ENCODE measurements around the gene LAMA2.

LAMA2 gene

GRCh38 chr6:128882991-128883611, at the start of gene LAMA2:
TSS of gene LAMA2 (plus strand) at chr6:128883138. CDS start at chr6:128883246, 108 bp downstream.
- Mint-ChIP-seq H3K4me3 (peak within 1 kb of the TSS; percentile 55 to 75), H3K27ac (peak within 1 kb of the TSS in 1 of 2 donors; percentile 63), H3K9me3 (no peaks in the 10 kb centered on the region), H3K4me1 (peaks cover 10% of the 10 kb centered on the region), H3K27me3 (peaks cover 26% of the 10 kb centered on the region)
- ATAC-seq, result peak; percentile 70
- peak; percentile 14 to 20 for DNase-seq

GRCh38 chr6:128836761-128837160, 46.2 kb upstream of the LAMA2 start:
- ATAC-seq (no peak), DNase-seq (no peak)
- Mint-ChIP-seq H3K27ac (no peak overlapping the region), H3K4me1 (no peaks in the 10 kb centered on the region), H3K9me3 (no peaks in the 10 kb centered on the region), H3K27me3 (no peaks in the 10 kb centered on the region), H3K4me3 (no peak overlapping the region)

- no peaks in the 10 kb centered on the region for H3K4me1 Mint-ChIP-seq
- H3K4me3 Mint-ChIP-seq, result no peak overlapping the region
- DNase-seq (no peak), ATAC-seq (no peak)
- no peaks in the 10 kb centered on the region for H3K27me3 Mint-ChIP-seq
- no peaks in the 10 kb centered on the region for H3K9me3 Mint-ChIP-seq
- no peak overlapping the region for H3K27ac Mint-ChIP-seq
Measured at GRCh38 chr6:128841518-128841917, 41.4 kb upstream of the LAMA2 start.

- H3K4me1 Mint-ChIP-seq, result no peaks in the 10 kb centered on the region
- DNase-seq (no peak), ATAC-seq (no peak)
- no peak overlapping the region for H3K4me3 Mint-ChIP-seq
- H3K27me3 Mint-ChIP-seq, result peaks cover 8% of the 10 kb centered on the region
- H3K9me3 Mint-ChIP-seq, result no peaks in the 10 kb centered on the region
- H3K27ac Mint-ChIP-seq, result no peak overlapping the region
Measured at GRCh38 chr6:128844598-128844997, 38.3 kb upstream of the LAMA2 start.

GRCh38 chr6:128847431-128848210, 35.3 kb upstream of the LAMA2 start:
- no peak for ATAC-seq

GRCh38 chr6:128848212-128848935, 34.6 kb upstream of the LAMA2 start:
- Mint-ChIP-seq H3K27ac (no peak overlapping the region), H3K27me3 (peaks cover 8% of the 10 kb centered on the region), H3K9me3 (no peaks in the 10 kb centered on the region), H3K4me1 (no peaks in the 10 kb centered on the region), H3K4me3 (no peak overlapping the region)
- no peak for ATAC-seq
- DNase-seq, result no peak

More at GRCh38 chr6:128847431-128848210, 35.3 kb upstream of the LAMA2 start:
- no peak for DNase-seq
- H3K4me3 Mint-ChIP-seq, result no peak overlapping the region
- no peaks in the 10 kb centered on the region for H3K9me3 Mint-ChIP-seq
- H3K27ac Mint-ChIP-seq, result no peak overlapping the region
- H3K27me3 Mint-ChIP-seq, result peaks cover 8% of the 10 kb centered on the region
- H3K4me1 Mint-ChIP-seq, result no peaks in the 10 kb centered on the region

- Mint-ChIP-seq H3K4me3 (no peak overlapping the region), H3K9me3 (peaks cover 1 to 2% of the 10 kb centered on the region in 2 donors), H3K27me3 (no peaks in the 10 kb centered on the region), H3K4me1 (no peaks in the 10 kb centered on the region), H3K27ac (no peak overlapping the region)
- DNase-seq (no peak), ATAC-seq (no peak)
Measured at GRCh38 chr6:128855581-128856085, 27.3 kb upstream of the LAMA2 start.

- H3K4me3 Mint-ChIP-seq, result no peak overlapping the region
- H3K9me3 Mint-ChIP-seq, result peaks cover 9 to 18% of the 10 kb centered on the region in 2 donors
- DNase-seq (no peak), ATAC-seq (no peak)
- H3K4me1 Mint-ChIP-seq, result no peaks in the 10 kb centered on the region
- no peaks in the 10 kb centered on the region for H3K27me3 Mint-ChIP-seq
- H3K27ac Mint-ChIP-seq, result no peak overlapping the region
Measured at GRCh38 chr6:128857806-128858205, 25.1 kb upstream of the LAMA2 start.

GRCh38 chr6:128860782-128861181, 22.2 kb upstream of the LAMA2 start:
- no peaks in the 10 kb centered on the region for H3K4me1 Mint-ChIP-seq
- no peak overlapping the region for H3K4me3 Mint-ChIP-seq
- DNase-seq, result no peak
- peaks cover 9 to 18% of the 10 kb centered on the region in 2 donors for H3K9me3 Mint-ChIP-seq
- peaks cover 7% of the 10 kb centered on the region for H3K27me3 Mint-ChIP-seq
- no peak for ATAC-seq
- H3K27ac Mint-ChIP-seq, result no peak overlapping the region

- no peak for ATAC-seq
- DNase-seq, result no peak
- H3K9me3 Mint-ChIP-seq, result peaks cover 9 to 18% of the 10 kb centered on the region in 2 donors
- H3K27me3 Mint-ChIP-seq, result peaks cover 9% of the 10 kb centered on the region
- H3K4me3 Mint-ChIP-seq, result no peak overlapping the region
- H3K27ac Mint-ChIP-seq, result no peak overlapping the region
- H3K4me1 Mint-ChIP-seq, result no peaks in the 10 kb centered on the region
Measured at GRCh38 chr6:128863983-128864382, 19.0 kb upstream of the LAMA2 start.

GRCh38 chr6:128870746-128871145, 12.2 kb upstream of the LAMA2 start:
- ATAC-seq (no peak), DNase-seq (no peak)
- Mint-ChIP-seq H3K4me3 (no peak overlapping the region), H3K27ac (no peak overlapping the region), H3K4me1 (no peaks in the 10 kb centered on the region), H3K9me3 (peaks cover 5 to 9% of the 10 kb centered on the region in 2 donors), H3K27me3 (peaks cover 21% of the 10 kb centered on the region)

- no peak for ATAC-seq
- Mint-ChIP-seq H3K4me3 (no peak overlapping the region), H3K4me1 (no peaks in the 10 kb centered on the region), H3K27ac (no peak overlapping the region), H3K9me3 (peaks cover 5 to 9% of the 10 kb centered on the region in 2 donors), H3K27me3 (peaks cover 23% of the 10 kb centered on the region)
- DNase-seq, result no peak
Measured at GRCh38 chr6:128874863-128875262, 8.1 kb upstream of the LAMA2 start.

- no peak for DNase-seq
- peaks cover 10% of the 10 kb centered on the region for H3K4me1 Mint-ChIP-seq
- peak; percentile 28 for ATAC-seq
- H3K27me3 Mint-ChIP-seq, result peaks cover 26% of the 10 kb centered on the region
- no peak overlapping the region for H3K27ac Mint-ChIP-seq
- H3K4me3 Mint-ChIP-seq, result peak overlapping the region in 1 of 2 donors; percentile 75
- H3K9me3 Mint-ChIP-seq, result no peaks in the 10 kb centered on the region
Measured at GRCh38 chr6:128882560-128882959, 378 bp upstream of the LAMA2 start.

- no peaks in the 10 kb centered on the region for H3K9me3 Mint-ChIP-seq
- no peak overlapping the region for H3K4me3 Mint-ChIP-seq
- no peak for ATAC-seq
Measured at GRCh38 chr6:128883906-128884305, 968 bp downstream of the LAMA2 start.

GRCh38 chr6:128885381-128885780, 2.4 kb downstream of the LAMA2 start:
- DNase-seq, result no peak
- Mint-ChIP-seq H3K27me3 (peaks cover 26% of the 10 kb centered on the region), H3K4me1 (peaks cover 10% of the 10 kb centered on the region), H3K9me3 (no peaks in the 10 kb centered on the region), H3K4me3 (no peak overlapping the region), H3K27ac (no peak overlapping the region)
- no peak for ATAC-seq

More at GRCh38 chr6:128883906-128884305, 968 bp downstream of the LAMA2 start:
- Mint-ChIP-seq H3K4me1 (peaks cover 10% of the 10 kb centered on the region), H3K27ac (no peak overlapping the region), H3K27me3 (peaks cover 26% of the 10 kb centered on the region)
- DNase-seq, result no peak
